ENCODE data around the gene MYH14. TPM values are rescaled to one million over a fixed set of nuclear protein-coding genes. Genes with fewer than 3 reads are reported as not detected.
"Not testable (repeated sequence)": the region's sequence is repeated elsewhere in the genome, so short reads cannot be mapped to it uniquely, and the experiment has no call there.

Gene MYH14
- total RNA-seq, 1 donor from 2014 or later: not detected

DNA sequence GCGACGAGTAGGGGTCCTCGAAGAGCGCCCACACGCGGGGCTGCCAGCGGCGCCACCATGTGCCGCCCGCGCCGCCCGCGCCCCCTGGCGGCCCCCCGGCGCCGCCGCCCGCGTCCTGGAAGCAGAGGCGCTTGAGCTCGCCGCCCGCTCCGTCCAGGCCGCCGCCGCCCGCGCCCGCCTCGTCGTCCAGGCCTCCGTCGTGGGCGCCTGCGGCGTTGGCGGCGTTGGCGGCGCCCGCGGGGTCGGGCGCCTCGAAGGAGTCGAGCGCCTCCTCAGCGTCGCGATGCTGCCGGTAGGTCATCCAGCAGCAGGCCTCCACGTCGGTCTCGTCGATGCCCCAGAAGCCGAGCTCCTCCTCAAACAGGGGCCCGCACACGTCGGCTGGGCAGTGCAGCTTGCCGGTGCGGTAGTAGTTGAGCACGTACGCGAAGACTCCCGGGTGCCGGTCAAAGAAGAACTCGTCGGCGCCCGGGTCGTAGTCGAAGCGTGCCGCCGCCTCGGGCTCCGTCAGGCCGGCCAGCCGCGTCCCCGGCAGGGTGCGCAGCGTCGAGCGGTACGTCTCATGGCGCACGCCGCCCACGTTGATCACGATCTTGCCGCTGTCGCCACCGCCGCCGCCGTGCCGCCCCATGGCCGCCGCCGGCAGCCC, 124.9 kb downstream of the MYH14 start:
- Mint-ChIP-seq H3K36me3 (ENCODE audit: low read depth) (peaks cover 9% of the 10 kb centered on the region), H3K4me1 (peaks cover 69% of the 10 kb centered on the region), H3K27ac (no peak overlapping the region), H3K27me3 (peaks cover 5% of the 10 kb centered on the region), H3K9me3 (peaks cover 3% of the 10 kb centered on the region), H3K4me3 (peak overlapping the region; percentile 56)
- ATAC-seq (ENCODE audit: low read depth) (no peak), DNase-seq (peak; percentile 44)
- ChIA-PET CTCF (interaction anchor here (0.6 to 2.1 kb wide), 7 partner anchors 13 to 408 kb away, joined by 3 to 20 read pairs (median 6); no protein-coding TSS in a partner anchor), POLR2A (interaction anchor here (0.6 to 10.6 kb wide), 20 partner anchors 8 to 736 kb away, joined by 3 to 408 read pairs (median 8); partner anchors contain the start of genes AKT1S1, NAPSA, NR1H2 and POLD1)
- TF ChIP-seq, protein P1, sequence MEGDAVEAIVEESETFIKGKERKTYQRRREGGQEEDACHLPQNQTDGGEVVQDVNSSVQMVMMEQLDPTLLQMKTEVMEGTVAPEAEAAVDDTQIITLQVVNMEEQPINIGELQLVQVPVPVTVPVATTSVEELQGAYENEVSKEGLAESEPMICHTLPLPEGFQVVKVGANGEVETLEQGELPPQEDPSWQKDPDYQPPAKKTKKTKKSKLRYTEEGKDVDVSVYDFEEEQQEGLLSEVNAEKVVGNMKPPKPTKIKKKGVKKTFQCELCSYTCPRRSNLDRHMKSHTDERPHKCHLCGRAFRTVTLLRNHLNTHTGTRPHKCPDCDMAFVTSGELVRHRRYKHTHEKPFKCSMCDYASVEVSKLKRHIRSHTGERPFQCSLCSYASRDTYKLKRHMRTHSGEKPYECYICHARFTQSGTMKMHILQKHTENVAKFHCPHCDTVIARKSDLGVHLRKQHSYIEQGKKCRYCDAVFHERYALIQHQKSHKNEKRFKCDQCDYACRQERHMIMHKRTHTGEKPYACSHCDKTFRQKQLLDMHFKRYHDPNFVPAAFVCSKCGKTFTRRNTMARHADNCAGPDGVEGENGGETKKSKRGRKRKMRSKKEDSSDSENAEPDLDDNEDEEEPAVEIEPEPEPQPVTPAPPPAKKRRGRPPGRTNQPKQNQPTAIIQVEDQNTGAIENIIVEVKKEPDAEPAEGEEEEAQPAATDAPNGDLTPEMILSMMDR (IDR thresholded peaks at IDR 0.05): no peak
- intact Hi-C loops (cut with micrococcal nuclease): loop anchor here (5.0 kb wide), 3 partner anchors 76 to 876 kb away; partner anchors contain the start of genes ALDH16A1, PIH1D1 and PRMT1

DNA sequence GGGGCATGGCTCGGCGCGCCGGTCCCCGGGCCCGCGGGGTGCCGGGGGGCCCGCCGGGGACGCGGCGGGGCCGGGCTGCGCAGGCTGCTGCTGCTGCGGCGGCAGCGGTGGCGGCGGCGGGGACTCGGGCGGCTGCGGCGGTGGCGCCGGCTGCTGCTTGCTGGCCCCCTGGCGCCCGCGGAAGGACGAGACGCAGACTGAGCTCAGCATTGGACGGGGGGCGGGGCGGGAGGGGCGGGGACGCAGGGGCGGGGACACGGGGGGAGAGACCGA, 125.4 kb downstream of the MYH14 start:
- intact Hi-C loops (cut with micrococcal nuclease): loop anchor here (1.0 to 5.0 kb wide), 12 partner anchors 12 to 877 kb away; partner anchors contain the start of genes AKT1S1, ALDH16A1, NR1H2 and PIH1D1
- DNase-seq (no peak), ATAC-seq (ENCODE audit: low read depth) (no peak)
- TF ChIP-seq, protein P1 (IDR thresholded peaks at IDR 0.05): no peak
- ChIA-PET POLR2A (interaction anchor here (0.6 to 10.6 kb wide), 24 partner anchors 8 to 1998 kb away, joined by 3 to 408 read pairs (median 6); partner anchors contain the start of genes AKT1S1, JOSD2, NAPSA and NR1H2), CTCF (interaction anchor here (0.7 to 2.1 kb wide), 8 partner anchors 10 to 409 kb away, joined by 3 to 20 read pairs (median 5); no protein-coding TSS in a partner anchor)
- Mint-ChIP-seq H3K27ac (peak overlapping the region; percentile 98), H3K36me3 (ENCODE audit: low read depth) (peaks cover 9% of the 10 kb centered on the region), H3K4me1 (peaks cover 73% of the 10 kb centered on the region), H3K27me3 (peaks cover 5% of the 10 kb centered on the region), H3K9me3 (peaks cover 3% of the 10 kb centered on the region), H3K4me3 (peak overlapping the region; percentile 93)

DNA sequence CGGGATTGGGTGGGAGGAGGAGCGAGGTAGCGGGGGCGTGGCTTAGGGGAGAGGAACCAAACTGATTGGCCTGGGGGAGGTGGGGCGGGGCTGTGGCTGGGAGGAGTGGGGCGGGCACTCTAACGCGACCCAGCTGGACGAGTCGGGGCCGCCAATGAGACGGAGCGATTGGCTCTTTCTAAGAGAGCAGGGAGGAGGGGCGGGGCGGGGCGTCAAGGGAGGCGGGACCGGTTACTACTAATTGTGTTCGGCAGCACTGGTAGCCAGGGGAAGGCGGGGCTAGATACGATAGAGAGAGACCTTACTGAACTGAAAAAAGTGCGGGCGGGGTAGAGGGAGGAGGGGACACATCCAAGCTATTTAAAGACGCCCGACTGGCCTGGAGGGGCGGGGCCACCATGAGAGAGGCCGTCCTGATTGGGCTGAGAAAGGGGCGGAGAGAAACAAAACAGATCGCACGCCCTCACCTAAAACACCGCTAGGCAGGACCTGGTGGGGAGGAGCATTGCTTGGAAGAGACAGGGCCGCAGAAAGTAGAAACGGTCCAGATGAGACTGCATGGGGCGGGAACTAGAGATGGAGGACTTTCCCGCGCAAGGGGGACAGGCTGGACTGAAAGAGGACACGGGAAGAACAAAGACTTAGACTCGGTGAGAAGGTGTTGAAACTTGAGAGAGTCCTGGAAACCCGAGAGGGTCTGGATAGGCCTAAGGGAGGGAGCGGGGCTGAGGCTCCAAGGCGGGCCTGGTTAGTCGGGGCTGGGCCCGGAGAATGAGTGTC, 125.9 kb downstream of the MYH14 start, which contains the start of gene KCNC3:
Gene KCNC3 (minus strand): TSS at position 232 of the 780 bp plus-strand sequence. CDS start 295 bp downstream, outside the sequence.
- H3K27me3 Mint-ChIP-seq: peaks cover 5% of the 10 kb centered on the region
- TF ChIP-seq, protein P1 (IDR thresholded peaks at IDR 0.05): no peak

DNA sequence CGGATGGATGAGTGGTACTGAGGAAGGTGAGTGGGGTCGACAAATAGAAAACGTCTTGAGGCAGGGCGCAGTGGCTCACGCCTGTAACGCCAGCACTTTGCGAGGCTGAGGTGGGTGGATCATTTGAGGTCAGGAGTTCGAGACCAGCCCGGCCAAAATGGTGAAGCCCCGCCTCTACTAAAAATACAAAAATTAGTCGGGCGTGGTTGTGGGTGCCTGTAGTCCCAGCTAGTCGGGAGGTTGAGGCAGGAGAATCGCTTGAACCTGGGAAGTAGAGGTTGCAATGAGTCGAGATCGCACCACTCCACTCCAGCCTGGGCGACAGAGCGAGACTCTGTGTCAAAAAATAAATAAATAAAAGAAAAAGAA, 126.5 kb downstream of the MYH14 start:
- Mint-ChIP-seq H3K36me3 (ENCODE audit: low read depth) (peaks cover 20% of the 10 kb centered on the region), H3K4me3 (peak overlapping the region; percentile 93), H3K27ac (peak overlapping the region; percentile 98), H3K4me1 (peaks cover 78% of the 10 kb centered on the region)
- not testable (repeated sequence) for H3K9me3 Mint-ChIP-seq; ATAC-seq (ENCODE audit: low read depth); DNase-seq; H3K27me3 Mint-ChIP-seq
- ChIA-PET POLR2A (interaction anchor here (0.9 to 10.6 kb wide), 14 partner anchors 14 to 488 kb away, joined by 3 to 408 read pairs (median 11); partner anchors contain the start of genes JOSD2, NAPSA, NR1H2 and SPIB), CTCF (interaction anchor here (1.0 to 2.1 kb wide), 3 partner anchors 9 to 28 kb away, joined by 3 to 20 read pairs (median 4); no protein-coding TSS in a partner anchor)
- intact Hi-C loops (cut with micrococcal nuclease): loop anchor here (1.0 to 5.0 kb wide), 12 partner anchors 11 to 878 kb away; partner anchors contain the start of genes AKT1S1, ALDH16A1, NR1H2 and PIH1D1

More for the DNA sequence above, 125.9 kb downstream of the MYH14 start, which contains the start of gene KCNC3:
- peaks cover 78% of the 10 kb centered on the region for H3K4me1 Mint-ChIP-seq
- ChIA-PET POLR2A (interaction anchor here (0.6 to 10.6 kb wide), 24 partner anchors 9 to 1999 kb away, joined by 3 to 408 read pairs (median 6); partner anchors contain the start of genes AKT1S1, JOSD2, NAPSA and NR1H2), CTCF (interaction anchor here (1.0 to 2.1 kb wide), 7 partner anchors 10 to 227 kb away, joined by 3 to 20 read pairs (median 6); no protein-coding TSS in a partner anchor)
- ATAC-seq (ENCODE audit: low read depth): peak; percentile 64
- peak within 1 kb of the TSS; percentile 93 for H3K4me3 Mint-ChIP-seq
- peaks cover 3% of the 10 kb centered on the region for H3K9me3 Mint-ChIP-seq
- peak within 1 kb of the TSS; percentile 98 for H3K27ac Mint-ChIP-seq
- intact Hi-C loops (cut with micrococcal nuclease): loop anchor here (1.0 to 5.0 kb wide), 12 partner anchors 12 to 877 kb away; partner anchors contain the start of genes AKT1S1, ALDH16A1, NR1H2 and PIH1D1
- peaks cover 14% of the 10 kb centered on the region for H3K36me3 Mint-ChIP-seq (ENCODE audit: low read depth)
- peak; percentile 91 for DNase-seq
